H1 (cell line): ENCODE data around the gene TSC22D1. TPM values are rescaled to one million over a fixed set of nuclear protein-coding genes. Genes with fewer than 3 reads are reported as not detected.

ENCODE experiments used
- CBX8 ChIP-seq: fragments of 300-800, 300-1000 bp; sonication (generic); IDR thresholded peaks from 2 replicates; pipeline ENCODE4 v1.7.1; 2016; ENCODE audit warnings: low read depth, low read length, borderline replicate concordance
- CTBP2 ChIP-seq: IDR thresholded peaks from 2 replicates; pipeline ENCODE4 v1.7.0; 2011; ENCODE audit warnings: borderline replicate concordance, mild to moderate bottlenecking, moderate library complexity, mixed read lengths, low read length; ENCODE audit not compliant: insufficient read depth, insufficient read length
- EP300 ChIP-seq, 2 experiments: IDR thresholded peaks; 1 replicate in 1 of 2; 2 replicates in 1 of 2; pipeline ENCODE4 v1.6.1; 2011 to 2012; ENCODE audit warnings: low read depth in 2 of 2, low read length in 2 of 2, mild to moderate bottlenecking in 2 of 2, borderline replicate concordance in 1 of 2, inconsistent platforms in 1 of 2, moderate library complexity in 1 of 2
- JUND ChIP-seq: IDR thresholded peaks from 2 replicates; pipeline ENCODE4 v1.6.1; 2011; ENCODE audit warnings: mild to moderate bottlenecking, improper control_type of control experiment, low read length
- SAP30 ChIP-seq: fragments of 300-600 bp; sonication (generic); IDR thresholded peaks from 2 replicates; pipeline ENCODE4 v1.7.1; 2012; ENCODE audit warnings: low read length, moderate library complexity, mild to moderate bottlenecking, inconsistent platforms; ENCODE audit not compliant: insufficient read depth, insufficient replicate concordance
- polyA plus RNA-seq, 7 experiments: library from polyadenylated mRNA; depleted of rRNA in 3 of 7; stranded (reverse) in 5 of 7; unstranded in 2 of 7; fragments of >200 nt in 5 of 7; fragments of 200-250 nt in 2 of 7; gene quantifications; 1 replicate in 5 of 7; 2 replicates in 1 of 7; 4 replicates in 1 of 7; pipeline versions ENCODE4 v1.2.1 to v1.2.3, GENCODE V29; 2011 to 2013; ENCODE audit warnings: missing spikeins in 2 of 7, mixed read lengths in 2 of 7
- total RNA-seq: library from RNA; stranded (reverse); fragmentation: NEBNext Ultra II Directional; extraction: Animal tissue kit (Norgen Biotek cat#: 25700); gene quantifications from 2 replicates; pipeline ENCODE4 v1.2.1, GENCODE V29; 2021
- TF ChIP-seq, protein P1 (sequence below): IDR thresholded peaks from 2 replicates; pipeline ENCODE4 v1.6.1; 2012; ENCODE audit warnings: low read length, inconsistent platforms

TSC22D1 gene
- total and polyA plus RNA-seq, 2 of the 8 experiments (the other 6 are each of a cell fraction or from before 2014, with no cell fraction given), result 52.6 to 80.9 TPM

DNA sequence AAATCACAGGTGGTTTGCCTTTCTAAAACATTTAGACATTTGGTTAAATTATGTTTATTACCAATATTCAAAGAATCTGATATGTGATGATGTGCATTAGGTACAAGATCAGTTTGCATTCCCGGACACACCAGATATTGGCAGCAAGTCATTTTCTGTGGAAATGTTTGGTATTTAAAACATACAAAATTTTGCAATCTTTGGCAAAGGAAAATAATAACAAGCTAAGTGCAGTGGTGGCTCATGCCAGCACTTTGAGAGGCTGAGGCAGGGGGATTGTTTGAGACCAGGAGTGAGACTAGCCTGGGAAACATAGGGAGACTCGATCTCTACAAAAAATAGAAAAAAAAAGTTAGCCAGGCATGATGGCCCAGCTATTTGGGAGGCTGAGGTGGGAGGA is 29.1 kb upstream of the TSC22D1 start (continued):
- TF ChIP-seq CTBP2 (no peak), CBX8 (no peak), EP300 (IDR thresholded peaks at IDR 0.05; ENCODE audit: borderline replicate concordance in 1 of 2, low read depth in 2 of 2, low read length in 2 of 2) (no peak), JUND (no peak), SAP30 (no peak)
- TF ChIP-seq, protein P1, sequence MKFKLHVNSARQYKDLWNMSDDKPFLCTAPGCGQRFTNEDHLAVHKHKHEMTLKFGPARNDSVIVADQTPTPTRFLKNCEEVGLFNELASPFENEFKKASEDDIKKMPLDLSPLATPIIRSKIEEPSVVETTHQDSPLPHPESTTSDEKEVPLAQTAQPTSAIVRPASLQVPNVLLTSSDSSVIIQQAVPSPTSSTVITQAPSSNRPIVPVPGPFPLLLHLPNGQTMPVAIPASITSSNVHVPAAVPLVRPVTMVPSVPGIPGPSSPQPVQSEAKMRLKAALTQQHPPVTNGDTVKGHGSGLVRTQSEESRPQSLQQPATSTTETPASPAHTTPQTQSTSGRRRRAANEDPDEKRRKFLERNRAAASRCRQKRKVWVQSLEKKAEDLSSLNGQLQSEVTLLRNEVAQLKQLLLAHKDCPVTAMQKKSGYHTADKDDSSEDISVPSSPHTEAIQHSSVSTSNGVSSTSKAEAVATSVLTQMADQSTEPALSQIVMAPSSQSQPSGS, result no peak
- TF ChIP-seq, all 59 proteins: peak for 0
